Nucleus accumbens (tissue), 56 donors: ENCODE measurements around the gene BAX.

Experiments
- DNase-seq, 56 donors: peaks; one replicate each; lab custom pipeline; 2025; lab: John Stamatoyannopoulos, UW

BAX gene

DNA sequence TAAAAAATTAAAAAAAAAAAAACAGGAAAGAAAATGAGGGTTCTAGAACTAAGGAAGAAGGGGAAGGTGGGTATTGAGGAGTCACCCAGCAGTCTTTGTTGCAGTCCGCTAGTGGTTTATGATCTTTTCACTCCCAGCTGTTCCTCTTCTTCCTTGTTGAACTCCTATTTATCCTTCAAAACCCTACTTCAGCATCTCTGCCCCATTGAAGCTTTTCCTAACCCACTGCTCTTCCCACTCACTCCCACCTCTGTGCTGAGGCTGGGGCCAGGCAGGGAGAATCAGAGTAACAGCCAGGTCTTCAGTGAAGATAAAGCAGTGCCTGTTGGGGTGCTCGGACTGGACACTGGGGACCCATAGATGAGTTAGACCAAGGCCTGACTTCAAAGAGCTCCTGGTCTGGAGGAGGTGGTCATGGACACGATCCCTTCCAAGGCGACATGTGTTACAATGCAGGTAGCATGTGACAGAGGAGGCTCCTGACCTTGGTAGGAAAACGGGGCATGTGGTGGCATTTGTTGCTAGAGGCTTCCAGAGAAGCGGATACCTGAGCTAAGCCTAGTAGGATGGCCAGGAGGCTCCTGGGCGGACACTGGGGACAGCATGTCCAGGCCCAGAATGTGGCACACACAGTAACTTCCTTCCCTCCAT is 50.4 kb downstream of the BAX start:
- no peak for DNase-seq

DNA sequence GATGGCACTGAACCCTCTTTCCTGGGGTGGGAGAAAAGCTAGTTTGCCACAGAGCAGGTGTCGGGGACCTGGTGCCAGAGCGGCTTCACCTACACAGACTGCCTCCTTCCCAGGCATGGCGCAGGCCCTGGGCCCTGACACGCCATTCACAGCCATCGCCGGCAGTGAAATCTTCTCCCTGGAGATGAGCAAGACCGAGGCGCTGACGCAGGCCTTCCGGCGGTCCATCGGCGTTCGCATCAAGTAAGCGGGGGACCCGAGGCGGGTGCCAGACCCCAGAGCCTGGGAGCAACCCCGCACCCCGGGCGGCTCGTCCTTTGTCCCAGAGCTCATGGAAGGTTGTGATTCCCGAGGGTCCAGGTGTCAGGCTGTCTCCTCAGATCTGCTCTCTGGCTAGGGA is 52.2 kb downstream of the BAX start:
- no peak for DNase-seq

DNA sequence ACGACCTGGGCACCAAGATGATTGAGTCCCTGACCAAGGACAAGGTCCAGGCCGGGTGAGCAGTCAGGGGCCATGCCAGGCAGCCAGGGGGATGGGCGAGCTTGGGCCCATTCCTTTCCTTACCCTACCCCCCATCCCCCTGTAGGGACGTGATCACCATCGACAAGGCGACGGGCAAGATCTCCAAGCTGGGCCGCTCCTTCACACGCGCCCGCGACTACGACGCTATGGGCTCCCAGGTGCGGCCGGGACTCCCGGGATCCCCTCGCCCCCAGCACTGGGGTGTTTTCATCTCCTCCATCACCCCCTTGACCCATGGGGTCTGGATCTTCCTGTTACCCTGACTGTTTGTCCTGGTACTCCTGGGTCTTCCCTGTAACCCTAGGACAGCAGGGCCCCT is 55.2 kb downstream of the BAX start:
- DNase-seq, result no peak

DNA sequence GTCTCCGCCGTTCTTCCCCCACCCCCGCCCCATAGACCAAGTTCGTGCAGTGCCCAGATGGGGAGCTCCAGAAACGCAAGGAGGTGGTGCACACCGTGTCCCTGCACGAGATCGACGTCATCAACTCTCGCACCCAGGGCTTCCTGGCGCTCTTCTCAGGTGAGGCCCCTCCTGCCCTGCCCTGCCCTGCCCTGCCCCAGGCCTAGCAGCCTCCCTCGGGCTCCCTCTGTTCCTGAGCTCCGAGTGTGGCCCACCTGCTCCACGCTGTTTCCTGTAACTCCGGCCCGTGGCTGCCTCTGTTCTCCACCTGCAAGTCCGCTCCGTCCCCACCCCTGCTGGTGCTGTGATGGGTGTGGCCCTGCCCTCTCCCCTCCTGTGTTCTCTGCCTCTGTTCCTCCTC is 55.8 kb downstream of the BAX start:
- no peak for DNase-seq

DNA sequence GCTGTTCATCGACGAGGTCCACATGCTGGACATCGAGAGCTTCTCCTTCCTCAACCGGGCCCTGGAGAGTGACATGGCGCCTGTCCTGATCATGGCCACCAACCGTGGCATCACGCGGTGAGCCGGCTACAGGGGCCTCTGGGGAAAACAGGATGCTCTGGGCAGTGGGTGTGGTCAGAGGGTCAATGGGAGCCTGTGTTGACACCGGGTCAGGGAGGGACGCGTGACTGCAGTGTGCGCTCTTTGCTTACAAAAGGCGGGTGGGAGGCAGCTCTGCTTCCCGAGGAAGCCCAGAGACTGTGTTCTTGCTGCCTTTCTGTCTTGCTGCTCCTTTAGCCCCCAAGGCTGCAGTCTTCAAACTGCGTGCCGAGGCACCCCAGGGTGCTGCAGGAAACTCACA is 56.5 kb downstream of the BAX start:
- no peak for DNase-seq
